Measurements from ENCODE around the gene ELANE.
"Not testable (repeated sequence)": the region's sequence is repeated elsewhere in the genome, so short reads cannot be mapped to it uniquely, and the experiment has no call there.

ELANE gene

GRCh38 chr19:814152-815078 is 37.7 kb upstream of the ELANE start:
- DNase-seq (ENCODE audit: low read depth) = no peak

- no peak for DNase-seq (ENCODE audit: low read depth)
These were observed 36.9 kb upstream of the ELANE start for GRCh38 chr19:815079-815774.

GRCh38 chr19:815775-816499 is 36.2 kb upstream of the ELANE start:
- DNase-seq (ENCODE audit: low read depth) = no peak

GRCh38 chr19:816500-816857 is 35.6 kb upstream of the ELANE start:
- no peak for DNase-seq (ENCODE audit: low read depth)

- DNase-seq (ENCODE audit: low read depth) = not testable (repeated sequence)
These were observed 31.9 kb upstream of the ELANE start for GRCh38 chr19:820212-820611.

- no peak for DNase-seq (ENCODE audit: low read depth)
These were observed 30.8 kb upstream of the ELANE start for GRCh38 chr19:821231-821824.

- no peak for DNase-seq (ENCODE audit: low read depth)
These were observed 30.1 kb upstream of the ELANE start, which contains the start of gene PLPPR3 for GRCh38 chr19:821825-822503. Gene PLPPR3, minus strand, starts transcription at chr19:821955. Its CDS starts 396 bp downstream, at chr19:821559.

GRCh38 chr19:823565-824121 is 28.5 kb upstream of the ELANE start:
- DNase-seq (ENCODE audit: low read depth) = no peak

- DNase-seq (ENCODE audit: low read depth) = no peak
These were observed 27.2 kb upstream of the ELANE start for GRCh38 chr19:824885-825284.

GRCh38 chr19:825897-826644 is 26.0 kb upstream of the ELANE start:
- DNase-seq (ENCODE audit: low read depth) = no peak

GRCh38 chr19:827314-827709 is 24.8 kb upstream of the ELANE start:
- DNase-seq (ENCODE audit: low read depth) = no peak

- DNase-seq (ENCODE audit: low read depth) = no peak
These were observed 24.3 kb upstream of the ELANE start, which contains the start of gene AZU1 for GRCh38 chr19:827710-828321. Gene AZU1, plus strand, starts transcription at chr19:827837. Its CDS starts 10 bp downstream, at chr19:827847.

- DNase-seq (ENCODE audit: low read depth) = no peak
These were observed 22.9 kb upstream of the ELANE start for GRCh38 chr19:829129-829758.

- no peak for DNase-seq (ENCODE audit: low read depth)
These were observed 20.4 kb upstream of the ELANE start for GRCh38 chr19:831407-832369.

- no peak for DNase-seq (ENCODE audit: low read depth)
These were observed 17.9 kb upstream of the ELANE start for GRCh38 chr19:834216-834615.

GRCh38 chr19:835210-835810 is 16.8 kb upstream of the ELANE start:
- DNase-seq (ENCODE audit: low read depth) = no peak

- DNase-seq (ENCODE audit: low read depth) = no peak
These were observed 11.4 kb upstream of the ELANE start, which contains the start of gene PRTN3 for GRCh38 chr19:840519-841206. Gene PRTN3, plus strand, starts transcription at chr19:840999. Its CDS starts 10 bp downstream, at chr19:841009.
